HEK293T (cell line): ENCODE measurements around the gene KRTAP5-5.
"Not testable (repeated sequence)": the region's sequence is repeated elsewhere in the genome, so short reads cannot be mapped to it uniquely, and the experiment has no call there.

ENCODE experiments used
- CTCF ChIA-PET: fragments of 350-600 bp; formaldehyde crosslinking; extraction: SDS; loops from one replicate; lab custom pipeline; 2021; ENCODE audit warnings: antibody characterized with exemption, inconsistent platforms; lab: Yijun Ruan, JAX
- POLR2A ChIA-PET: fragments of 350-600 bp; formaldehyde crosslinking; extraction: SDS; loops from one replicate; lab custom pipeline; 2020; ENCODE audit warnings: antibody characterized with exemption, inconsistent platforms; lab: Yijun Ruan, JAX
- DNase-seq: peaks from one replicate; pipeline ENCODE4 v3.0.0; 2012; ENCODE audit warnings: mixed read lengths; ENCODE audit errors: extremely low spot score
- ARNT ChIP-seq: fragments of 450-650 bp; IDR thresholded peaks from 2 replicates; pipeline ENCODE4 v1.6.1; 2017; ENCODE audit warnings: mild to moderate bottlenecking
- BHLHE40 ChIP-seq: fragments of 450-650 bp; IDR thresholded peaks from 2 replicates; pipeline ENCODE4 v1.6.1; 2016; ENCODE audit warnings: mild to moderate bottlenecking, moderate library complexity, borderline replicate concordance
- CTBP1 ChIP-seq: fragments of 450-650 bp; IDR thresholded peaks from 2 replicates; pipeline ENCODE4 v1.6.1; 2016; ENCODE audit warnings: borderline replicate concordance
- ELF4 ChIP-seq: fragments of 450-650 bp; IDR thresholded peaks from 2 replicates; pipeline ENCODE4 v1.6.1; 2017; ENCODE audit warnings: antibody characterized with exemption
- FOXA1 ChIP-seq: fragments of 450-650 bp; IDR thresholded peaks from 2 replicates; pipeline ENCODE4 v1.6.1; 2016; ENCODE audit warnings: mild to moderate bottlenecking
- FOXK2 ChIP-seq: fragments of 450-650 bp; IDR thresholded peaks from 2 replicates; pipeline ENCODE4 v1.6.1; 2016; ENCODE audit warnings: mild to moderate bottlenecking
- FOXM1 ChIP-seq: fragments of 450-650 bp; IDR thresholded peaks from 2 replicates; pipeline ENCODE4 v1.6.1; 2017; ENCODE audit warnings: mild to moderate bottlenecking, borderline replicate concordance
- HDGF ChIP-seq: fragments of 450-650 bp; IDR thresholded peaks from 2 replicates; pipeline ENCODE4 v1.6.1; 2017; ENCODE audit warnings: antibody characterized with exemption, borderline replicate concordance
- L3MBTL2 ChIP-seq: fragments of 450-650 bp; conservative IDR thresholded peaks from 2 replicates; pipeline ENCODE4 v1.6.1; 2016; ENCODE audit warnings: mild to moderate bottlenecking
- LEF1 ChIP-seq: fragments of 450-650 bp; IDR thresholded peaks from 2 replicates; pipeline ENCODE4 v1.6.1; 2017; ENCODE audit warnings: mild to moderate bottlenecking, borderline replicate concordance
- NFRKB ChIP-seq: fragments of 450-650 bp; IDR thresholded peaks from 2 replicates; pipeline ENCODE4 v1.6.1; 2016; ENCODE audit warnings: mild to moderate bottlenecking, moderate library complexity
- SP1 ChIP-seq: fragments of 450-650 bp; IDR thresholded peaks from 2 replicates; pipeline ENCODE4 v1.6.1; 2017
- SUZ12 ChIP-seq: fragments of 450-650 bp; IDR thresholded peaks from 2 replicates; pipeline ENCODE4 v1.6.1; 2016; ENCODE audit warnings: mild to moderate bottlenecking
- TARDBP ChIP-seq: fragments of 450-650 bp; IDR thresholded peaks from 2 replicates; pipeline ENCODE4 v1.6.1; 2016
- ZNF384 ChIP-seq: fragments of 450-650 bp; IDR thresholded peaks from 2 replicates; pipeline ENCODE4 v1.6.1; 2016
- TF ChIP-seq, protein P1 (sequence below): fragments of 450-650 bp; IDR thresholded peaks from 2 replicates; pipeline ENCODE4 v1.6.1; 2016

The KRTAP5-5 gene

DNA sequence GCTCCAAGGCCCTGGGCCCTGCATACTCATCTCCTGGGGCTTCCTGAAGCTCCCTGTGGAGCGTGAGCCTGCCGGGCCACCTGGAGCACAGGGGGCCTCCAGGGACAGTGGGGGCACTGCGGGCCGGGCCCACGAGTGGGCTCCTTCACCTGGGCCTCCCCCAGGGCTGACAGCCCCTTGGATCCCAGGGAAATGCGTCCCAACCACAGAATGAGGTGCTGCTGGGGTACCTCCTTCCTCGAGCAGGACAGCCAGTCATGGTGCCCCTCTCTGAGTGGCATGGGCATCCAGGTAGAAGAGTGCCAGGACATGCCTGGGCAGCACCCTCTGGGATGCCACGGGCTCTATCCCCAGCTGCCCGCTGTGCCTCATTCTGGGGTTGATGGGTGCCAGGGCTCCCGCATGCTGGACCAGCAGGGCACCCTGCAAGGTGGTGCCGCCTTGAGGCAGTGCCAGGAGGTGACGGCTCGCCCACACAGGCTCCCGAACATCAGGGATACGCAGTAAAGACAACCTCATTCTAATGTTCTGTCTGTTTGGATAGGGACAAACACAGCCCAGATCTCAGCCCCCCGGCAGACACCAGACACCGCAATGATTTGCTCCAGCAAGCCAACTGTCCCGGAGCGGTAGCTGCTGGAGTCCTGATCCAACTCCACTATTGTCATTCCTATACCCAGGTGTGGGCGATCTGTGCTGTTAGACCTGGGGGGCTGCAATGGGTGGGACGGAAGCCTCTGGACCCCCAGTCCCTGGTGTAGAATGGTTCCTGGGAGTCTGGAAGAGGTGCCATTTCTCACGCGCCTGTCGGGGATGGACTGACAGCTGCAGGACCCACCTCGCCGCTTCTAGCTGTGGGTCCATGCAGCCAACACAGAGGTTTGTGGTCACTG, 25.8 kb downstream of the KRTAP5-5 start:
- CTCF ChIA-PET = interaction anchor here (1.0 kb wide), 1 partner anchor 177 kb away, joined by 5 read pairs; no protein-coding TSS in a partner anchor
- no peak for TF ChIP-seq FOXA1
- POLR2A ChIA-PET = no interaction called here
- no peak for DNase-seq

DNA sequence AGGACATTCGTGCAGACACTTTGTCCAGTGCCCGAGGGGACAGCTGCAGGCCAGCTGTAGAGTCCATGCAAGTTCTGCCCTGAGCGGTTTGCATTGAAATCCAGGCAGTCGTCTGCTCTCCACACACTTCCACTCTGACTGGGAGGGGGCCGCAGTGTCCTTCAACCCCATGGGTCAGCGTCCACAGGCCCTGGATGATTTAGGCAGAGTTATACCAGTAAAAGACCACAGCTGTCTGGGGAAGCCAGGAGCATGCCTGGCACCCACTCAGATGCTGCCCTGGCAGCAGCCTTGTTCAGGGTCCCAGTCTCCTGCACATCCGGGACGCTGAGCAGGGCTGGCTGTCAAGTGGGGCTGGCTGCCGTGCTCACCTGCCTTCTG, 26.5 kb downstream of the KRTAP5-5 start:
- no peak for DNase-seq
- ChIA-PET POLR2A (no interaction called here), CTCF (interaction anchor here (1.0 kb wide), 1 partner anchor 177 kb away, joined by 5 read pairs; no protein-coding TSS in a partner anchor)
- TF ChIP-seq, protein P1, sequence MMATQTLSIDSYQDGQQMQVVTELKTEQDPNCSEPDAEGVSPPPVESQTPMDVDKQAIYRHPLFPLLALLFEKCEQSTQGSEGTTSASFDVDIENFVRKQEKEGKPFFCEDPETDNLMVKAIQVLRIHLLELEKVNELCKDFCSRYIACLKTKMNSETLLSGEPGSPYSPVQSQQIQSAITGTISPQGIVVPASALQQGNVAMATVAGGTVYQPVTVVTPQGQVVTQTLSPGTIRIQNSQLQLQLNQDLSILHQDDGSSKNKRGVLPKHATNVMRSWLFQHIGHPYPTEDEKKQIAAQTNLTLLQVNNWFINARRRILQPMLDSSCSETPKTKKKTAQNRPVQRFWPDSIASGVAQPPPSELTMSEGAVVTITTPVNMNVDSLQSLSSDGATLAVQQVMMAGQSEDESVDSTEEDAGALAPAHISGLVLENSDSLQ = no peak
- no peak for TF ChIP-seq ELF4
- TF ChIP-seq L3MBTL2 = no peak
- TF ChIP-seq SUZ12 = no peak
- no peak for TF ChIP-seq FOXM1
- no peak for TF ChIP-seq LEF1
- TF ChIP-seq BHLHE40 = no peak
- no peak for TF ChIP-seq FOXA1

DNA sequence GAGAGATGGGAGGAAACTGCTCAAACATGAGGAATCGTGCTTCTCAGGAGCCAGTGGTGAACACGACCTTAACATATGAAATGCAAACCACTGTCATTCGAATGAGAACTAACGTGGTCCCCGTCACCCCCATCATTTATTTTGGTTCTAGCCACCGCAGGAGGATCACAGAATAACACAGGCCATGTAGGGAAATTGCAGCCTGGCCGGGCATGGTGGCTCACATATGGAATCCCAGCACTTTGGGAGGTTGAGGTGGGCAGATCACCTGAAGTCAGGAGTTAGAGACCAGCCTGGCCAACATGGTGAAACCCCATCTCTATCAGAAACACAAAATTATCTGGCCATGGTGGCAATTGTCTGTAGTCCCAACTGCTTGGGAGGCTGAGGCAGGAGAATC, 27.1 kb downstream of the KRTAP5-5 start:
- no peak for TF ChIP-seq CTBP1
- TF ChIP-seq FOXA1 = no peak
- no peak for TF ChIP-seq NFRKB
- TF ChIP-seq L3MBTL2 = no peak
- TF ChIP-seq ELF4 = no peak
- no peak for TF ChIP-seq HDGF
- no peak for TF ChIP-seq ZNF384
- DNase-seq = no peak
- POLR2A ChIA-PET = no interaction called here
- CTCF ChIA-PET = interaction anchor here (1.0 kb wide), 1 partner anchor 176 kb away, joined by 5 read pairs; no protein-coding TSS in a partner anchor

DNA sequence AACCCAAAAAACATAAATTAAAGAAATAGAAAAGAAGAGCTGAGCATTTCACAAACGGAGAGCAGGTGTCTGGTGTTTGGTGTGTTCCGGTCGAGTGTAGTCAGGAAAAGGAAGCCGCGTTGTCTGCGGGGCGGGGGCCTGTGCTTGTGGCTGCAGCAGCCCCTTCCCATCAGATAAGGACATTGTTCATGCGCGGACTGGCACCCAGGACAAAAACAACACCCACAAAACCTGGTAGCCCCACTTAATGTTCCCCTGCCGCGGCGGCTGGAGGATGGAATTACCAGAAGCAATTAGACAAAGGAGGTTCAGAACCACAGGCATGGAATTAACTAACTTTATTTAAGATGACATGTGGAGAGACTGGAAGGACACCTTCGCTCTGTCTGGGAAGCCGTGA, 29.9 kb downstream of the KRTAP5-5 start:
- TF ChIP-seq SP1 = no peak
- TF ChIP-seq NFRKB = no peak
- no peak for TF ChIP-seq HDGF
- TF ChIP-seq FOXM1 = no peak
- TF ChIP-seq SUZ12 = no peak
- no peak for TF ChIP-seq TARDBP
- TF ChIP-seq ZNF384 = no peak
- no peak for TF ChIP-seq ELF4
- no peak for TF ChIP-seq LEF1
- ChIA-PET POLR2A (no interaction called here), CTCF (interaction anchor here (1.0 kb wide), 1 partner anchor 491 kb away, joined by 3 read pairs; no protein-coding TSS in a partner anchor)
- DNase-seq = no peak

DNA sequence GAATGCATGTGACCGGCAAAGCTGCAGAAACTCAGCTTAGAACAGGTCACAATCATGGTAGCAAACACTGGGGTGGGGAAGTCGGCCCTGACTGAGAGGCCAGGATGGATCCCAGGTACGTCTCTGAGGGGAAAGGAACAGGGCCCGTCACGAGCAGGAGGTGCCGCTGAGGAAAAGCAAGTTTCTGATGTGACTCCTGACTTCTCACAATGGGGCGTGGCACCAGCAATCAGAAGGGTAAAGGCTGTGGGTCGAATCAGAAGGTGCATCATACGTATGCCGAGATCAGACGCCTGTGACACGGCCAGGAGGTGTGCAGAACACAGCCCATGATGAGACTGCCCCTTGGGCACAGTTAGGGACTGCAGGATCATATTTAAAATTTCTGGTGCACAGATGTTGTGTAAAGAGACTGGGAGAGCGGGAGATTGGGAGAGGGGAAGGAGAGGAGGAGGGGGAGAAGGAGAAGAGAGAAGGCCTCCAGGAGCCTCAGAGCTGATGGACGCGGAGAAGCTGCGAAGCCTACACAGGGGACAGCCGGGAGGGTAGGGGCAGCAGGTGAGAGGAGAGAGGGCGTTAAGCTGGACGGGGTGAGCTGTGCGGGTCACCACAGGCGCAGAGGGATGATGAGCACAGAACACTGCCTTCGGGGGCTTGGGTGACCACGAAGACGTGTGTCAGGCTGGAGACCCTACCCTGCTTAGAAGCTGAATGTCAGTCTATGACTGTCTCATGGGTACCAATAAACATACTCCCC, 30.7 kb downstream of the KRTAP5-5 start:
- TF ChIP-seq LEF1 (no peak), ARNT (no peak), SUZ12 (no peak), NFRKB (no peak), FOXM1 (no peak), L3MBTL2 (no peak), TARDBP (no peak), CTBP1 (no peak), FOXA1 (no peak), BHLHE40 (no peak), ELF4 (no peak), ZNF384 (no peak), FOXK2 (no peak), HDGF (no peak), SP1 (no peak)
- TF ChIP-seq, protein P1 = no peak
- no peak for DNase-seq
- ChIA-PET CTCF (no interaction called here), POLR2A (no interaction called here)

DNA sequence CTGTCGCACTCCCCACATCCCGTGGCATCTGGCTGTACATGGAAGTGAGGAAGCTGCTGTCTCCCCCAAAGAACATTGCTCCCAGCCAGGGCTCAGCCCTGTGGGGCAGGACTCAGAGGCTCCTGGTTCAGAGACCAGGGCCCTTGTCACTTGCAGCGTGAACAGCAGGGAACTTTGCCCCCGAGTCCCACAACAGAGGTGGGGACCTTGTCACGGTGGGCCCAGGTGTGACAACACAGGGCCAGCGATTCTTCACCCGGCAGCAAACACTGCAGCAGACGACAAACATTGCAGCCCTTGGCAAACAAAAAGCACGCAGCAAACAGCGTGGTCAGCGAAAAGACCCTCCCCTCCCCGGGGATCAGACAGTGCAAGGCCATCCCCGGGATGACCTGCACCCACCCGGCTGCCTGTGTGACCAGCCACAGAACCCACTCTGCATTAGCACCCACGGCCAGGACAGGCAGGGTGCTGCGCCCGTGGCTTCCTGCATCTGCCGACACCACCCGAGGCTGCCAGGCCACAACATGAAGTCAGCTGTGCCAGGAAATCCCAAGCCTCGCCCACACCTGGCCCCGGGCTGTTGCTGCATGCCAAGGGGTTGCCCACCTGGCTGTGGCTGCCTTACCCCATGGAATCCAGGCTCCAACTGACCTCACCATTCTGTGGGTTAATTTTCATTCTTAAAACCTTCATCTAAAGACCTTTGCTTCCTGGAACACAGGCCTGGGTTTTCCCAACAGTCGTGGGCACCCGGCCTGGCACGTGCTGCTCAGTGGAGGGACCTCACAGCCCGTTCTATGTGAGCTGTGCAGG, 32.1 kb downstream of the KRTAP5-5 start:
- DNase-seq, POLR2A ChIA-PET, CTCF ChIA-PET: not testable (repeated sequence)

DNA sequence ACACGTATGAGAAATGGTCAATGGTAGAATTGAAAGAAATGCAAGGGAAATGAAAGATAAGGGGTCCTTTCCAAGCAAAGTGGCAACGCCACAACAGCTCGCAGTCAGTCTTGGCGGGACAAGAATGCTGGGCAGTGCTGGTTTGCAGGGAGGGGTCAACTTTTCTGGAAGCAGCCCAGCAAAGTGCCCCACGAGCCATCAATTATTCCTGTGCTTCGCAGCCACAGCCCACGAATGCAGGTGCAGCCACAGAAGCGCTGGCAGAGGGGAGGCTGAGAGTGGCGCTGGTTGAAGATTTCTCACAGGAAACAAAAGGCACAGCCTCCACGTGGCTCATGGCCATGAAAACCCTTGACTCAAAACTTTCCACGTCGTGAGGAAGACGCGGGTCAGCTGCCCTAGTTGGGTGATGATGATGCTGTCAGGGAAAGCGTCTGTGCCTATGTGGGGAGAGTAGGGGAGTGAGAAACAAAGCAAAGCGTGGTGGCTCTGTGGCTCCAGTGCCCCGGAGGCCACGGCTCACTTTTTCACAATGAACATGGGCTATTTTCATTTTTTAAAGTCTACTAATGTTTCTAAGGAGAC, 33.2 kb downstream of the KRTAP5-5 start:
- CTCF ChIA-PET, POLR2A ChIA-PET, DNase-seq: not testable (repeated sequence)
